ENCODE data around the gene SIRT6.
"Not testable (repeated sequence)": the region's sequence is repeated elsewhere in the genome, so short reads cannot be mapped to it uniquely, and the experiment has no call there.

The SIRT6 gene

DNA sequence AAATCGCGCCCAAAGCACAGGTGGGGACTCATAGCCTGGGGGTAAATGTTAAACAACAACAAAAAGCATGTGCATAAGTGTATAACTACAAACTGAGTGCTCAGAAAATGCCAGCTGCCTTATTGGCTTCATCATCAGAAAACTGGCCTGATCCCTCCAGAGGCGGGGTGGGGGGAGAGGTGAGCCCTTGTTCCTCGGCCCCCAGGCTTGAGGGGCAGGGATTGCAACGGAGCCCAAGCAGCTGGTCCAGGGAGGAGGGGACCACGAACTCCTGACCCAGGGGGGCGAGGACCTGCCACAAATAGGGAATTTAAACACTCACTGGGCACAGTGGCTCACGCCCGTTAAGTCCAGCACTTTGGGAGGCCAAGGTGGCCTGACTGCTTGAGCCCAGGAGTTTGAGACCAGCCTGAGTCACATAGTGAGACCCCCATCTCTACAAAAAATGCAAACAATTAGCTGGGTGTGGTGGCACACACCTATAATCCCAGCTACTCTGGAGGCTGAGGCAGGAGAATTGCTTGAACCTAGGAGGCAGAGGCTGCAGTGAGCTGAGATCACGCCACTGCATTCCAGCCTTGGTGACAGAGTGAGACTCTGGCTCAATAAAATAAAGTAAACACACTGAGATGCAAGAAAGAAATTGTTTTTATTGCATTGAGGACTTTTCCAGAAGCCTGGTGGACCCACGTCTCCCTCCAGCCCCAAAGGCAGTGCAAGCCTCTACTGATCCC, 8.7 kb downstream of the SIRT6 start:
- no peak overlapping the region for H3K4me3 ChIP-seq (ENCODE audit: low read length)
- DNase-seq (ENCODE audit: low read depth): no peak
- TF ChIP-seq, protein P1, sequence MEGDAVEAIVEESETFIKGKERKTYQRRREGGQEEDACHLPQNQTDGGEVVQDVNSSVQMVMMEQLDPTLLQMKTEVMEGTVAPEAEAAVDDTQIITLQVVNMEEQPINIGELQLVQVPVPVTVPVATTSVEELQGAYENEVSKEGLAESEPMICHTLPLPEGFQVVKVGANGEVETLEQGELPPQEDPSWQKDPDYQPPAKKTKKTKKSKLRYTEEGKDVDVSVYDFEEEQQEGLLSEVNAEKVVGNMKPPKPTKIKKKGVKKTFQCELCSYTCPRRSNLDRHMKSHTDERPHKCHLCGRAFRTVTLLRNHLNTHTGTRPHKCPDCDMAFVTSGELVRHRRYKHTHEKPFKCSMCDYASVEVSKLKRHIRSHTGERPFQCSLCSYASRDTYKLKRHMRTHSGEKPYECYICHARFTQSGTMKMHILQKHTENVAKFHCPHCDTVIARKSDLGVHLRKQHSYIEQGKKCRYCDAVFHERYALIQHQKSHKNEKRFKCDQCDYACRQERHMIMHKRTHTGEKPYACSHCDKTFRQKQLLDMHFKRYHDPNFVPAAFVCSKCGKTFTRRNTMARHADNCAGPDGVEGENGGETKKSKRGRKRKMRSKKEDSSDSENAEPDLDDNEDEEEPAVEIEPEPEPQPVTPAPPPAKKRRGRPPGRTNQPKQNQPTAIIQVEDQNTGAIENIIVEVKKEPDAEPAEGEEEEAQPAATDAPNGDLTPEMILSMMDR (conservative IDR thresholded peaks at IDR 0.05; ENCODE audit: low read depth, low read length): no peak

DNA sequence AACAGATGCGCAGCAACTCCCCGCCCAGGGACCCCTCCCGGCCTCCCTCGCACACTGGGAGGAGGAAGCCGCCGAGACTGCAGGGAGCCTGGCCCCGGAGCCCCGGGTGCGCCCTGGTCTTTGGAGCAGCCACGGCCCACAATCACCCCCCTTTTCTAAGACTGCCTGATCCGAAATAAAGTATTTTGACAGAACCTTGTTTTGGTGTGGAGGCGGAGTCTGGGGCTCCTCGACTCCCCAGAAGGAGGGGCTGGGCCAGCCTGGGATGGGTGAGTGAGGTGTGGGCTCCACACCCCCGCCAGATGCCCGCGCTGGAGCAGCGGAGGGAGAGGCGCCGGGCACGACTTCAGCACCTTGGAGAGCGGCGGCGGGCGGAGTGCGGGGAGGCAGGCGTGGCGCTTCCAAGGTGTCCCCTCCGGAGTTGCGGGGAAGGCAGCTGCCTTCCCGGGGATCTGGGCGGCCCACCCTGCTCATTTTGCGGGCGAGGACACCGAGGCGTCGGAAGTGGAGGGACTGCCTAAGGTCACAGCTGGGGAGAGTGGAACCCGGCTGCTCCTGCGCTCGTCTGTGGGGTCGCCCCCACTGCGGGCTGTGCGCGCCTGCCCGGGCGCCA, 9.4 kb downstream of the SIRT6 start:
- TF ChIP-seq, protein P1 (conservative IDR thresholded peaks at IDR 0.05; ENCODE audit: low read depth, low read length): no peak
- no peak for DNase-seq (ENCODE audit: low read depth)
- no peak overlapping the region for H3K4me3 ChIP-seq (ENCODE audit: low read length)

DNA sequence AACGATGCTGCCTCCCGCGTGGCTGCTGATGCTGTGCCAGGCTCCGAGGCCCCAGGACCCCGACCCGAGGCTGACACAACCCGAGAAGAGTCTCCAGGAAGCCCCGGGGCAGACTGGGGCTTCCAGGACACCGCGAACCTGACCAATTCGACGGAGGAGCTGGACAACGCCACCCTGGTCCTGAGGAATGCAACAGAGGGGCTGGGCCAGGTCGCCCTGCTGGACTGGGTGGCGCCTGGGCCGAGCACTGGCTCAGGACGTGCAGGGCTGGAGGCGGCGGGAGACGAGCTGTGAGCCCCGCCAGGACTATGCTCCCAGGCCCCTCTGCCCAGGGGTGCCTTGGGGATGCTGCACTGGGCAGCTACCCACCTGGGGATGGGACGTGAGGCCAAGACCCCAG, 10.7 kb downstream of the SIRT6 start:
- H3K4me3 ChIP-seq (ENCODE audit: low read length): no peak overlapping the region
- no peak for DNase-seq (ENCODE audit: low read depth)
- TF ChIP-seq, protein P1 (conservative IDR thresholded peaks at IDR 0.05; ENCODE audit: low read depth, low read length): no peak

DNA sequence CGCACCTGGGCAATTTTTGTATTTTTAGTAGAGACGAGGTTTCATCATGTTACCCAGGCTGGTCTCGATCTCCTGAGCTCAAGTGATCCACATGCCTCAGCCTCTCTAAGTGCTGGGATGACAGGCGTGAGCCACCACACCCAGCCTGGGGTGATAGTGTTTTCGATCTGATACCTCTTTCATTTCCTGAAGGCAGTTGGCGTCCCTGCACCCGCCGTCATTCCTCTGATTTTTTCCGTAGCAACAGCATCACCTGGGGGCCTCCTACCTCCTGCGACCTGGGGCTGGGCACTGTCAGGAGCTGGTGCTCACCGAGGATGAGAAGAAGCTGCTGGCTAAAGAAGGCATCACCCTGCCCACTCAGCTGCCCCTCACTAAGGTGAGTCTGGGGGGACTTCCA, 18.1 kb downstream of the SIRT6 start:
- TF ChIP-seq, protein P1 (conservative IDR thresholded peaks at IDR 0.05; ENCODE audit: low read depth, low read length): no peak
- no peak for DNase-seq (ENCODE audit: low read depth)
- H3K4me3 ChIP-seq (ENCODE audit: low read length): no peak overlapping the region

DNA sequence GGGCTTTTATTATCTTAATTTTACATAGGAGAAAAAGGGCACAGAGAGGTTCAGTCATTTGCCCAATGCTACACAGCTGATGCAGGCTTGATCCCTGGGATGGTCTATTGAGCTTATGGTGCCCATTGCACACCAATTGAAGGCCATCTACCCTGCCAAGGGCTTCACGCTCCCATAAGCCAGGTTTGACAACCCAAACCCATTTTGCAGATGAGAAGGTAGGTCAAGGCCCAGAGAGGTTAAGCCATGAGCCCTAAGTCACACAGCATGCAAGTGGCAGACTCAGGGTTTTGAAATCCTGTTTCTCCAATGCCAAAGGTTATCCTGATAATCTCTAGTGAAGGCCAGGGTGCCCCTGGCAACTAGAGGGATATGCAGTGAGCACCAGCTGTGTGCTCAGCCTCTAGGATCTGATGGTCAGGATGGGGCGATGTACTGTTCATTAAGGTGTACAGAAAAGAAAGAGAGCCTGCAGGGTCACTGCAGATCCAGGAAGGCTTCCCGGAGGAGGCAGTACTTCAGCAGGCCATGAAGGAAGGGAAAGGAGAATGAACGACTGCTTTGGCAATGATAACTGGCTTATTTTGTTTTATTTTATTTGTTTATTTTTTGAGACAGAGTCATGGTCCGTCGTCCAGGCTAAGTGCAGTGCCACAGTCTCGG, 20.8 kb downstream of the SIRT6 start:
- no peak for DNase-seq (ENCODE audit: low read depth)
- H3K4me3 ChIP-seq (ENCODE audit: low read length): no peak overlapping the region
- TF ChIP-seq, protein P1 (conservative IDR thresholded peaks at IDR 0.05; ENCODE audit: low read depth, low read length): no peak

DNA sequence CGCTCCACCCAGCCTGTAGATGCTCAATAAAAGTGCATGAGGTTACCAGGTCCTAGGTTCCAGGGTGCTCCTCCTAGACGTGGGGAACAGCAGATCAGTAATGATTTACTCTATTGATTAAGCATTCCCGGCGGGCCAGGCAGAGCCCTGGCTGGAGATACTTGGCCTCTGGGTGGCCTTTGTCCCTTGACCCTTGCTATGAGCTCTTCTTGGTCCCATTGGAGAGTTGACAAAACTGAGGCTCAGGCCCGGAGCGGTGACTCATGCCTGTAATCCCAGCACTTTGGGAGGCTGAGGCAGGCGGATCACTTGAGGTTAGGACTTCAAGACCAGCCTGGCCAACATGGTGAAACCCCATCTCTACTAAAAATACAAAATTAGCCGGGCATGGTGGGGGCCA, 24.4 kb downstream of the SIRT6 start:
- not testable (repeated sequence) for DNase-seq (ENCODE audit: low read depth); H3K4me3 ChIP-seq (ENCODE audit: low read length)

DNA sequence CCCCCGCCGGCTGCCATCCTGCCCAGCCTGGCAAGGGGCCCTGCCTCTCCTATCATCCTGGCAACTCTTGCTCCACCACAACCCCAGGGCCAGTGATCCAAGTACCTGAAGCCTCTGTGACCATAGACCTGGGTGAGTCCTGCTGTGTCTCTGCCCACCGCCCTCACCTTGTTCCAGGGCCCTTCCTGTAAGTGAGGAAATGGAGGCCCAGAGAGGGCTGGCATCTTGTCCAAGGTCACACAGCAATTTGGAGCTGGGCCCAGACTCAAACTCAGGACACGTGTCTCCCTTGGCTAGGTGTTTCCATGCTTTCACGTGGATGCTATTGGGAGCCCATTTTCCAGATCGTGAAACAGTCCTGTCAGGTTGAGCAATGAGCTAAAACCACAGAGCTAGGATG, 25.2 kb downstream of the SIRT6 start:
- no peak overlapping the region for H3K4me3 ChIP-seq (ENCODE audit: low read length)

More for the DNA sequence above, 25.2 kb downstream of the SIRT6 start:
- no peak for DNase-seq (ENCODE audit: low read depth)
- TF ChIP-seq, protein P1 (conservative IDR thresholded peaks at IDR 0.05; ENCODE audit: low read depth, low read length): no peak
